GM19463 (cell line): Measurements from ENCODE around the gene SLC5A1.
"Not testable (repeated sequence)": the region's sequence is repeated elsewhere in the genome, so short reads cannot be mapped to it uniquely, and the experiment has no call there.

ENCODE experiments used
- ATAC-seq: cut with Tn5 transposase; IDR thresholded peaks from one replicate; pipeline ENCODE4 v1.9.1; 2021; ENCODE audit warnings: mild to moderate bottlenecking, moderate library complexity; ENCODE audit not compliant: unreplicated experiment

Gene SLC5A1

DNA sequence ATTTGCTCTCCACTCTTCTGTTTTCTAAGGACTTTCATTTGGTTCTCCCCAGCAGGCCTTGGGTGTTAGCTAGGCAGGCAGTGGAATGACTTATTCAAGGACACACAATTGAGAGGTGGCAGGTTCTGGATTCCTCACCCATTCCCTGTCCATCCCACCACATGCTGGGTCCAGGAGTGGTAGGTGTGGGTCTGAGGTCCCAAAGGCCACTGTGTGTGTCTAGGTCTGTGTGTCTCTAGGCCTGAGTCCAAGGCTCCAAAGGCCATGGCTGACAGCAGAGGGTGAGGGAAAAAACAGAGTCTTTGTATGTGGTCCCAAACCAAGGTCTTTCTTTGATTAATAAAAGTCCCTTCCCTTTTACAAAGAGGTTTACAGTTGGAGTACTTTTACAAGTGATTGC, 40.8 kb downstream of the SLC5A1 start:
- ATAC-seq: no peak

DNA sequence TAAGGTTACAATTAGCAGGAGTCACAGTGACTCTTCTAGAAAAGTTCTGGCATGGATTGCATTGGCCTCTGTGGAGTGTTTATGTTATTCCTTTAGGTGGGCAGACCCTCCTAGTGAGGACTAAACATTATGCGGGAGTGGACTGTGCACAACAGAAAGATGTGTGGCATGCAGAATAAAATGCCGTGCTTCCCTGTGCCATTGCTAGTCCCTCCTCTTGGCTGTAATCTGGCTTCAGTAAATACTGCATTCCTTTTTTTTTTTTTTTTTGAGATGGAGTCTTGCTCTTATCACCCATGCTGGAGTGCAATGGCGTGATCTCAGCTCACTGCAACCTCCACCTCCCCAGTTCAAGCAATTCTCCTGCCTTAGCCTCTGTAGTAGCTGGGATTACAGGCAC, 45.0 kb downstream of the SLC5A1 start:
- no peak for ATAC-seq

DNA sequence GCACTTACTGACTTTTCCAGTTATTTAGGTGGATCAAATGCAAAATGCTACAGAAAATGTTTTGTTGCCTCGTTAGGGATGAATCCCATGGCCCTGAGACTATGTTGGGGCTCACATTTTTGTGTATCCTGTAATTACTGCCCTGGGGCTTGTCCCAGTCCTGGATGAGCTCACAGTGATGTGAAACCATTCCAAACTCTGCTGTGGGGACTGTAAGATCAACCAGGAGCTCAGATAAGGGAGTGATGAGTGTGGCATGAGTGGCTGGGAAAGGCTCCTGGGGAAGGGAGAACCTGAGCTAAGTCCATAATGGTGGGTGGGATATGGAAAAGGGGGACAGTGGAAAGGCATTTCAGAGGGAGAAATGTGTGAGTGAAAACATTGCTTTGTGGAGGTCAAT, 54.0 kb downstream of the SLC5A1 start:
- ATAC-seq: no peak

DNA sequence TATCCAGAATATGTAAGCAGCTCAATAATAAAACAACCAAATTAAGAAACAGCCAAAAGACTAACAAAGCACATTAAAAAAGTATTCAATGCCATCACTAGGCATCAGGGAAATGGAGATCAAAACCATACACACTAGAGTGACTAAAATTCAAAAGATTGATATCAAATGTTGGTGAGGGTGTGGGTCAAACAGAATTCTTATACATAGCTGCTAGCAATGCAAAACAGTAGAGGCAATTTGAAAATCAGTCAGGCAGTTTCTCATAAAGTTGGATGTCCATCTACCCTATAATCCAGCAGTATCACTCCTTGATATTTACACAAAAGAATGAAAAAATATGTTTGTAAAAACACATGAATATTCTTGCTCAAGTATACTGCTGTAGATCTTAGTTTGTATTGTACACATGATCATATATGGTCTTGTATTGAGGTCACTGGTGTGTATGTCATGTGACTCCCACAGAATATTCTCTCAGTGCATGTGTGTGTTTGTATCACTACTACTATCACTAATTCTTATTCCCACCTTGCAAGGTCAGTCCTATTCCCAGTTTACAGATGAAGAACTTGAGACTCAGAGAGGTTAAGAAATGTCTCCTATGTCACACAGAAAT, 54.9 kb downstream of the SLC5A1 start:
- ATAC-seq: no peak

DNA sequence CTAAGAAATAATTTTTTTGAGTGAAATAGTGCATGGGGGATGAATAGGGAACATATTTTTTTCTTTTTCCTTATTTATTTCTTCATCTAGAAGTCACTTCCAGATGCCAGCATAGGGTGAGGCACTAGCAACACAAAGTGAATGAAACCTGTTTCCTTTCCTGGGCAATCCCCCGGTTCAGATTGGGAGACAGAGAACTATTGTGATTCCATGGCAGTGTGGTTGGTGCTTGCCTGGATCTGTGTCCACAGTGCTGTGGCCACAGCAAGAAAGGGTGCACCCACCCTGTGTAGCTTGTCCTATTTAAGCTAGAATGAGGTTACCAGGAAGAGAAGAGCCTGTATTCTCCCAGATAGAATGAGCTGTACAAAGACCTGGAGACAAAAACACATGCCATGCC, 57.6 kb downstream of the SLC5A1 start:
- ATAC-seq: no peak

DNA sequence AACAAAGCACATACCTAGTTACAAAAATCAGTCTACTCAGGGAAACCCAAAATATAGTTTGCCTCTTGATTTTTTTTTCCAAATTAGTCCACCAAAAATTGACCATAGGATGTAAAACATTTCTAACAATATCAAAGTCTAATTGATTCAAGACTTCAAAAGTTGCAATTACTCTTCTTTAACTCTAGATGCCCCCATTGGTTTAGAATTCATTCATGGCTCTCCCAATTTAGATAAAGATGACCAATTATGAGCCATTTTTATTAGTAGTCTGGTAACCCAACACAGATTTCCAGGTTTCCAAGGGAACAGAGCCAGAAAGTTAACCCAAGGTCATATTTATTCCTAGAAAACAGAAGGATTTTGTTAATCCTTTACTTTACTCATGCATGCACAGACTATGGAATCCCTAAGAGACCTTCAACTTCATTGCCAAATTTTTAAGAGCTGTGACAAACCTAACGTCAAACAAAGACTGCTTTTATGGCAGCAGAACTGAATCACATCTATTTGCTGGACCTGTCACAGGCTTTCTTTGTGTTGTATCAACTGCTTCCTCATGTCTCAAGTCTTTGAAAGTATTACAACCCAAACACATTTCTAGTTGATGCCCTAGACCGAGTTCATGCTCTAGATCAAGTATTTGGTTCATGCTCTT, 60.7 kb downstream of the SLC5A1 start:
- no peak for ATAC-seq

DNA sequence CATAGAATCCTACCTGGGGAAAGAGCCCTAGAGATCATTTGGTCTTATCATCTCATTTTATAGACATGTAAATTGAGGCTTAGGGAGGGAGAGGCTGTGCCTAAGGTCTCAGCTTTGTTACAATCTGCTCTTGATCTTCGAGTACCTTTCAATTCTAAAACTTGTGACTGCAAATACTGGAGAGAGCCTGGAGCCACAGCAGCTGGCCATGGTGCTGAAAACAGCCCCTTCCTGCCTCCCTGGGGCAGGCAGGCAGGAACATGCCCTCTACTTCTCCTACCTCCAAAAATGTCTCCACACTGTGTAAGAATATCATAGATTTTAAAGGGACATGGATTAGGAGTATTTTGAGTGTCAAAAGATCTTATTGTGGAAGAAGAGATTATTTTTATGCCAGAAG, 63.9 kb downstream of the SLC5A1 start:
- ATAC-seq: no peak

DNA sequence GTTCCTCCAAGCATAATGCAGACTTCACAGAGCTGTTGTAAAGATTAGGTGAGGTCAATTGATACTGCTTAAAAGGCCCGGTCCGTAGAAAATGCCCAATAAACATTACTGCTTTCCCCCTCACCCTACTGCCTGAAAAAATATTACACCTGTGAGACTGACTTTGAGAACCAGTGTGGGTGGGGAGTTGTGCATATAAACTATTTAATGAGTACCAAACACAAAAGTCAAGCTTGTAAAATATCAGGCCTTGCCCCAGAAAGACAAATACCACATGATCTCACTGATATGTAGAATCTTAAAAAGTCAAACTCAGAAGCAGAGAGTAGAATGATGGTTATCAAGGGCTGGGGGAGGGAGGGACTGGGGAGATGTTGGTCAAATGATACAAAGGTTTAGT, 69.3 kb downstream of the SLC5A1 start:
- no peak for ATAC-seq

DNA sequence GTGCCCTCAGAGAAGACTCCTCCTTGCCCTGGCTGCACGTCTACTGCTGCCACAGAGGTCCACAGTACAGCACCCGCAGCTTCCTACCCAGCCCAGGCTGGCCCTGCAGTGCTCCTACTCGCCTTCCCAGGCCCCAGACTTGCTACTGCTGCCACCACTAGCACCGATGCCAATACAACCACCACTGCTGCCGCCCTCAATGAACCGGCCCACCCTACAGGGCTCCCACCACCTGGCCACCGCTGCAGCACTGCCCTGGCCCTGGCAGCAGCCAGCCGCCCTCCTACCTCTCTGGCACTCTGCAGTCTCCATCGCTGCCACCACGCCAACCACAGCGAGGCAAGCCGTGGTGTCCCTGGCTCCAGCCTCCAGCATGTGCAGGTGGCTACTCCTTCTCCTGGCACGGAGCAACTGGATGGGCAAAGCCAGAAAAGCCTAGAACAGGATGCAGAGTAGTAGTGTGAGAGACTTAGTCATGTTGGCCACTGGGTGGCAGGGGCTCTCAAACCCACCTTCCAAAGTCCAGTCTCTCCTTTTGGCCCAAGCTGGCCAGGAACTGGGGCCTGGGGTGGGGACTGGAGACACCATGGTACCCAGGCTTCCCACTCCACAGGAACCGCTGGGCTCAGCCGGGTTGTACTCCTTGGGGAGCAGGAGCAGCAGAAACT, 76.6 kb downstream of the SLC5A1 start:
- ATAC-seq: no peak

DNA sequence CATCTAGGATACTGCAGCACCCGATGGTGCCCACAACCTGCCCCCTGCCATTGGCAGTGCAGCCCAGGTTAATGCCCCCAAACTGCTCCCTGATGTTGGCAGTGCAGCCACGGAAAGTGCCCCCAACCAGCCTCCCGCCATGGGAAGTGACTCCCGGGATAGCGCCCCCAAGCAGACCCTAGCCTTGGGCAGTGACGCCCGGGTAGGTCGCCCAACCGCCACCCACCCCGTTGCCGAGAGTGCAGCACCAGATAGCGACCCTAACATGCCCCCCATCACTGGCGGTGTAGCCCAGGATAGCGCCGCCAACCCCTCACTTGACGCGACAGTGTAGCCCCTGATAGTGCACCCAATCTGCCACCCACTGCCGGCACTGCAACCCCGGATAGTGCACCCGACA, 77.5 kb downstream of the SLC5A1 start:
- ATAC-seq: no peak

DNA sequence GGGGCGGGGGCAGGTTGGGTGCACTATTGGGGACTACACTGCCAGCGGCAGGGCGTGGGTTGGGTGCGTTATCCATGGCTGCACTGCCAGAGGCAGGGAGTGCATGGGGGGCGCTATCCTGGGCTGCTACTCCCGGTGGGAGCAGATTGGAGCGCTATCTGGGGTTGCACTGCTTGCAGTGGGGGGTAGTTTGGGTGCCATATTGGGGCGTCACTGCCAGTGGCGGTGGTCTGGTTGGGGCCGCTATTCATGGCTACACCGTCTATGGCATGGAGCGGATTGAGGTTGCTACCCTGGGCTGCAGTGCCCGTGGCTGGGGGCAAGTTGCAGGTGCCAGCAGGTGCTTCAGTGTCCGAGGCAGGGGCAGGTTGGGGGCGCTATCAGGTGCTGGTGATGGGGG, 79.8 kb downstream of the SLC5A1 start:
- ATAC-seq: no peak

DNA sequence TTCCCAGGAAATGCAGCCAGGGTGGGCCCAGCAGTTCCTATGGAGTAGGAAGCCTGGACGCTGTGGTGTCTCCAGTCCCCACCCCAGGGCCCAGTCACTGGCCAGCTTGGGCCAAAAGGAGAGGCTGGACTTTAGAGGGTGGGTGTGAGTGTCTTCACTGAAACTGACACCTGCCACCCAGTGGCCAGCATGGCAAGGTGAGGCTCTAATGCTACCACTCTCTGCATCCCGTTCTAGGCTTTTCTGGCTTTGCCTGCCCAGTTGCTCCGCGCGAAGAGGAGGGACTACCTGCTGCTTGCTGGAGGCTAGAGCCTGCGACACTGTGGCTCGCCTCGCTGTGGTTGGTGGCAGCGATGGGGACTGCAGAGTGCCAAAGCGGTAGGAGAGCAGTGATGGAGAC, 80.6 kb downstream of the SLC5A1 start:
- no peak for ATAC-seq

DNA sequence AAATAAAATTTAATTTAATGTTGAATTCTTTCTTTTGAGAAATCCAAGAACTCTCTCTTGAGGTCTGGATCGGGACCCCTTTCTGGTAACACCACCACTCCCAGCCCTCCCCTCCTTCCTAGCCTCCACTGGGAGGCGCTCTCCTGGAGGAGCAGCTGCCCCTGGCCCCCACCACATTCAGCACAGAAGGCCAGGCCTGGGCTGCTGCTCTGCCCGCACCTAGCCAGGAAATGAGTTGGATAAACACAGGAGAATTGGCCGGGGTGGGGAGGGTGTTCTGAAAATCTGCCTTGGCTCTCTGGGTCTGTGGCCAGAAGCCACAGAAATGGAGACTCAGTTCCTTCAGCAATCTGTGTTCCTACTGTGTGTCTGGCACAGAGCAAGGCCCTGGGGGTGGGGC, 84.8 kb downstream of the SLC5A1 start:
- no peak for ATAC-seq

DNA sequence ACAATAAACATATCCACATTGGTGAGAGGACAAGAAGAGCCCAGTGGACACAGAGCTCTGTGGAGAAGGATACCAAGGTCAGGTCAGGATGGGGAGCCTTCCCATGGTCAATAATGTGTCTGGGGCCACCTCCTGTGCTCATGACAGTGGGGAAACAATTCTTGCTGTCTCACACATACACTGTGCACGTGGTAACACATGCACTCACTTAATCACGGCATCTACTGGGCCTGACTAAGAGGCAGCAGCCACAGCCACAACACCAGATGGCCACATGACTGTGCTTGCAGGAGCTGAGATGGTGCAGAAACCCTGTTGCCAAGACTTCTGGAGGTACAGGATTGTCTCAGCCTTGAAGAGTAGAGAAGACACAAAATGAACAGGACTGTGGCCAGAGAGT, 87.4 kb downstream of the SLC5A1 start:
- ATAC-seq: no peak

DNA sequence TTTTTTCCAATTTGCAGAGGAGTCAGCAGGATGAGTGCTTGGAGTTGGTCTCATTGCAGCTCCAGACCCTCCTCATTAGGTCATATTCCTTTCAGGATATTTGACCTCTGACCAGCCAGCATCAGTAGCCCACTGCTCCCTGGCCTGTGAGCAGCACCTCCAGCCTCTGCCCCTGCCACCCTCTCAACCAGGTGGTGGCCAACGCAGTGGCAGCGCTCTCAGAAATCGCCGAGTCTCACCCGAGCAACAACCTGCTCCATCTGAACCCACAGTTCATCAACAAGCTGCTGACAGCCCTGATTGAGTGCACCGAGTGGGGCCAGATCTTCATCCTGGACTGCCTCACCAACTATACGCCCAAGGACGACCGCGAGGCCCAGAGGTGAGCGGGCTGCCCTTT, 89.1 kb downstream of the SLC5A1 start:
- no peak for ATAC-seq

DNA sequence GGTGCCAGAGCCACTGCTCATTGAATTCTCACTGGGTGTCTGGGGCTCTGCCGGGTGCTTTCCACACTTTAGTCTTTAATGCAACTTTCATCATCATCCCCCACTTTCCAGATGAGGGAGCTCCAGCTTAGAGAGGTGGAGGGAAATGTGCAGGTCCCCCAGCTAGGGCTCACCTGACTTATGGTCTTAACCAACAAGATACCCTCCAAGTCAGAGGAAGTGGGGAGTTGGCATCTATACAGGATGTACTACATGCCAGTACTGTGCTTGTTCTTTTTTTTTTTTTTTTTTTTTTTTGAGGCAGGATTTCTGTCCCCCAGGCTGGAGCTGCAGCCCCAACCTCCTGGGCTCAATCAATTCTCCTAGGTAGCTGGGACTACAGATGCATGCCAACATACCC, 89.7 kb downstream of the SLC5A1 start:
- ATAC-seq: no peak

DNA sequence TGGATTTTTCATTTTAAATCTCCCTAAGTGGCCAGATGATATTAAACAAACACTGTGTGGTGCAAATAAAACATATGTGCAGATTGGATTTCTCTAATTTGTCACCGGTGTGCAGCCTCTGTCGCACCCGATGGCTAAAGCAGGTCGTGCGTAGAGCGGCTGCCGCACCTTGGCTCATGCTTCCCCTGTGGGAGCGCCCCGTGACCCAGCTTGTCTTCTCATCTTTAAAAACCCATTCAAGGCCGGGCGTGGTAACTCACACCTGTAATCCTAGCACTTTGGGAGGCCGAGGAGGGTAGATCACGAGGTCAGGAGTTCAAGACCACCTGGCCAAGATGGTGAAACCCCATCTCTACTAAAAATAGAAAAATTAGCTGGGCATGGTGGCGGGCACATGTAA, 91.7 kb downstream of the SLC5A1 start:
- not testable (repeated sequence) for ATAC-seq

DNA sequence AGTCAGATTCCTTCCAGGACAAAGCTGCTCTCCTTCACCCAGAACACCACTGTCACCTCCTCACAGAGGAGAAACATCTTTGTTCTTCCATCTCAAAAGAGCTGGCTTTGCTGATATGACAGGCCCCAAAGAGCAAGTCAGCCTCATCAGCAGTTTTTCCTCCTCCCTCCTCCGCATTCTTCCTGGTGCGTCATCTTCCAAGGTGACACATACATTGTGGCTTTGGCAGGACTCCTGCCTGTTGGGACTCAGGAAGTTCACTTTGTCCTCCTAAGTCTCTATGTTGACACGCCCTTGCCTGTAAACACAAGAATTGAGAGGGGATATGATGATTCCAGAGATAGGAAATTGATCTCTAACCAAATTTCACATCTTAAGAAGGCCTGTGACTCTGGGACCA, 92.9 kb downstream of the SLC5A1 start:
- not testable (repeated sequence) for ATAC-seq

DNA sequence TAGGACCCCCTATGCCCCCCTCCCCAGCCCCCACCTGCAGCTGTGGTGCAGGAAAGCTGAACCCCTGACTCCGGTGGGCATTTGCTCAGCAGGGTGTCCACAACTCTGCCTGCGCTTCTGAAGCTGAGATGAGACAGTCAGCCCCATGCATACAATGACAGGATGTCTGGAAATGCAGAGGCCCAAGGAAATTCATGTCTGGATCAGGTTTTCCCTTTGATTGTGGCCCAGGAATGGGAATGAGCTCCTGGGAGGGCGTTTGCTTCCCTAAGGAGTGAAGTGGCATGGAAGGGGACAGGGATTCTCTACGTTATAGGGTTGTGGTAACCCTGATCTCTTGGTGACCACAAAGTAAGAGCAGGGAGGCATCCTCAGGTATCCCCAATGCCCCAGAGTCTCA, 93.8 kb downstream of the SLC5A1 start:
- ATAC-seq: not testable (repeated sequence)

DNA sequence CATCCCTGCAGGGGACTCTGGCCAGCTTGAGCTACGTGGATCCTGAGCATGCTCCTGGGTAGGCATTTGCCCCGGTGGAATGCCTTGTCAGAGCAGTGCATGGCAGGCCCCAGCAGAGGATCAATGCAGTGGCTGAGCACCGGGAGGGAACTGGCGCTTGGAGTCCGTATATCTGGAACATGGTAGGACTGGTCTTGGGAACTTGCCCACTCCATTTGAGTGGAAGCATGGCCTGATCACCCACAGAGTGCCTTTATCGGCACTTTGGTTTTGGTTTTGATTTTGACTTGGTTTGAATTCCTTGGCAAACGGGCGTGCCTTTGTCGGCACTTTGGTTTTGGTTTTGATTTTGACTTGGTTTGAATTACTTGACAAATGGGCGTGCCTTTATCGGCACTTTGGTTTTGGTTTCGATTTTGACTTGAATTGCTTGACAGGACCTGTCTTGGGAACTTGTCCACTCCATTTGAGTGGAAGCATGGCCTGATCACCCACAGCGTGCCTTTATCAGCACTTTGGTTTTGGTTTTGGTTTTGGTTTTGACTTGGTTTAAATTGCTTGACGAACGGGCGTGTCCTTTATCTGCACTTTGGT, 94.8 kb downstream of the SLC5A1 start:
- not testable (repeated sequence) for ATAC-seq

DNA sequence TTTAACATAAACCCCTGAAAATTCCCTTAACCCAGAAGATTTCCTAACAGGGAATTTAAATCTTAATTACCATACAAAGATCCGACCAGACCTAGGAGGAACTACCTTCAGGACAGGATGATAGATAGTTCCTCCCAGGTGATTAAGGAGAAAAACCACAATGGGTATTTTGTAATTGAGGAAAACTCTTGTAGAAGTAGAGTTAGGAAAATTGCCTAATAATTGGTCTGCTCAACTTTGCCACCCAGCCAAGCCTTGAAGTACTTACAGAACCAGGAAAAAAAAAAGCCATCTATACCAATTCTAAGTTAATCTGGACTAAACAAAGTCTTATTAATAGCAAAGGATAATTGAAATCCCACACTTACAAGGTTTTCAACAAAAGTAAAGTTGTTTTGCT, 95.5 kb downstream of the SLC5A1 start:
- not testable (repeated sequence) for ATAC-seq

DNA sequence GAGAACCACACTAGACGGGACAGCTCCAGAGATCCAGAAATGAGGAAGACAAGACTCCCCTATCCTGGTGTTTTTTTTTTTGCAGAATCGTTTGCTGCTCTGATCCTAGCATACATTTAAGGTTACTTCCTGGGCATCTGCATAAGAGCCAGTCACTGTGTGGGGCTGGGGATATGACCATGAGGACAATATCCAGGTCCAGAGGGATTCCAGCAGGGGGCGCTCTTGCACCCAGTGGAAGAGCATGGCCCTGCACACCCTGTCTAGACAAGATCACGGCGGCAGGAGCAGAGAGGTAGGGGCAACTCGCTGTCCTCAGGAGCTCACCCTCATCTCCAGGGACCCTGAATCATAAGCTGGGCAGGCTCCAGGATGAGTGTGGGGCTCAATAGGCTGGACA, 97.6 kb downstream of the SLC5A1 start:
- ATAC-seq: not testable (repeated sequence)
